Breast epithelium (tissue), 4 donors: ENCODE measurements around the gene CCDC138. TPM values are rescaled to one million over a fixed set of nuclear protein-coding genes. Genes with fewer than 3 reads are reported as not detected.

Source experiments
- DNase-seq, 2 donors: peaks; one replicate each; pipeline ENCODE4 v3.0.0-alpha.2; 2019; ENCODE audit warnings: low spot score in 2 of 2
- H3K27ac ChIP-seq, 2 donors: fragments of 200-600 bp; sonication (generic) in 1 of 2; one replicate each; pipeline ENCODE4 v1.5.1; 2016 to 2019; ENCODE audit warnings: mild to moderate bottlenecking in 1 of 2
- H3K27me3 ChIP-seq, 2 donors: fragments of 200-600 bp; sonication (generic) in 1 of 2; one replicate each; pipeline versions ENCODE4 v1.5.1 to v1.6.0; 2017 to 2019; ENCODE audit warnings: control low read depth in 1 of 2, mild to moderate bottlenecking in 1 of 2
- H3K36me3 ChIP-seq: fragments of 200-600 bp; one replicate; pipeline ENCODE4 v1.5.1; 2019
- H3K4me1 ChIP-seq, 2 donors: fragments of 200-600 bp; sonication (generic); one replicate each; pipeline ENCODE4 v1.5.1; 2016 to 2019; ENCODE audit warnings: control low read depth in 1 of 2
- H3K4me3 ChIP-seq, 3 donors: fragments of 200-600 bp; sonication (generic); 1 replicate in 2 of 3; 2 replicates in 1 of 3; pipeline ENCODE4 v1.5.1; 2016 to 2019; ENCODE audit warnings: mild to moderate bottlenecking in 3 of 3, moderate library complexity in 2 of 3
- H3K9me3 ChIP-seq, 2 donors: fragments of 200-600 bp; sonication (generic) in 1 of 2; one replicate each; pipeline ENCODE4 v1.5.1; 2016 to 2019; ENCODE audit warnings: control low read depth in 1 of 2
- CTCF ChIP-seq, 3 donors: fragments of 450-650 bp; IDR thresholded peaks; one replicate each; pipeline ENCODE4 v1.5.1; 2016 to 2017; ENCODE audit warnings: antibody characterized with exemption in 3 of 3, mild to moderate bottlenecking in 3 of 3, moderate library complexity in 3 of 3
- POLR2A ChIP-seq: fragments of 450-650 bp; IDR thresholded peaks from one replicate; pipeline ENCODE4 v1.6.1; 2016; ENCODE audit warnings: antibody characterized with exemption, mild to moderate bottlenecking, moderate library complexity
- POLR2AphosphoS5 ChIP-seq, 3 donors: sonication (generic); formaldehyde crosslinking; IDR thresholded peaks; one replicate each; pipeline ENCODE4 v1.6.1; 2017; ENCODE audit warnings: antibody characterized with exemption in 3 of 3
- intact Hi-C: fragments of 100-400 bp; cut with DNase I; formaldehyde crosslinking; loops from one replicate; pipeline ENCODE4 v1.15.1; 2023; ENCODE audit warnings: low total_unique reads
- total RNA-seq, 3 donors: library from RNA; depleted of rRNA; stranded (reverse); fragments of >200 nt; gene quantifications; one replicate each; pipeline ENCODE4 v1.1.0, GENCODE V29; 2016

Gene CCDC138
- total RNA-seq, 3 donors from 2014 or later = 2.1 to 13.5 (median 5.2) TPM

- H3K4me3 ChIP-seq = no peak overlapping the region
- H3K27ac ChIP-seq = no peak overlapping the region
- H3K27me3 ChIP-seq = no peaks in the 10 kb centered on the region
- no peaks in the 10 kb centered on the region for H3K36me3 ChIP-seq
- TF ChIP-seq POLR2A (no peak), CTCF (IDR thresholded peaks at IDR 0.05) (no peak), POLR2AphosphoS5 (IDR thresholded peaks at IDR 0.05) (no peak)
- DNase-seq = no peak
- H3K9me3 ChIP-seq = no peaks in the 10 kb centered on the region
- intact Hi-C loops = no loop called here
- H3K4me1 ChIP-seq = peaks cover 0 to 10% of the 10 kb centered on the region in 2 donors
These were observed 135.8 kb downstream of the CCDC138 start for GRCh38 chr2:108922141-108922915.

DNA sequence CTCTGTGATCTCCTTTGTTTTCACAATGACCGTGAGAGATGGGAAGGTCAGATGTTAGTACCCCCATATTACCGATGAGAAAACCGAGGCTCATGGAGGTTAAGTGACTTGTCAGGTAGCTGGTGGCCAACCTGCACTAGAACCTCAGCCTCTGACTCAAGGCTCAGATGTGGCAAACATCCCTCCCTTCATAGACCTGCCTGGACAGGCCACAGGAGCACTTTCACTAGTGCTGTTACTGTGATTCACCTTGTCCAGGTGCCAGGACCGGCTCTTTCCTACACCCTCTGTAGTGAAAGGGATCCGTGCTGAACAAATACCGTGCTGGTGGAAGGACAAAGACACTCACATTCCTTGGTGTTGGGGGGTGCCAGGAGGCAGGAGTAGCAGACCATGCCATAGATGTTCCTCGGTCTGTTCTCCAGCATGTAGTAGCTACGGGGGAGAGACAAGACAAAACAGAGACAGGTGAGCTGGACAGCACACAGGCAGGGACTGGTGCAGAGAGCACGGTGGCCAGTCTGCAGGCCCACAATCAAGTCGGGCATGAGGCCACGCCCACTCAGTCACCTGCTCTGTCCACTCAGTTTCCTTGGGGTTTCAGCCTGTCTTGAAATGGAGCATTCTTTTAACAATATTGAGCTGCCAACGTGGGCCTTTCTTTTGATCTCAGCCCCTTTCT lies 136.6 kb downstream of the CCDC138 start:
- Histone ChIP-seq H3K4me1 (peaks cover 0 to 10% of the 10 kb centered on the region in 2 donors), H3K4me3 (no peak overlapping the region), H3K9me3 (no peaks in the 10 kb centered on the region), H3K36me3 (no peaks in the 10 kb centered on the region), H3K27me3 (no peaks in the 10 kb centered on the region), H3K27ac (no peak overlapping the region)
- DNase-seq = peak in 1 of 2 donors; percentile 66
- TF ChIP-seq CTCF (IDR thresholded peaks at IDR 0.05) (no peak), POLR2AphosphoS5 (IDR thresholded peaks at IDR 0.05) (no peak), POLR2A (no peak)
- intact Hi-C loops = no loop called here

DNA sequence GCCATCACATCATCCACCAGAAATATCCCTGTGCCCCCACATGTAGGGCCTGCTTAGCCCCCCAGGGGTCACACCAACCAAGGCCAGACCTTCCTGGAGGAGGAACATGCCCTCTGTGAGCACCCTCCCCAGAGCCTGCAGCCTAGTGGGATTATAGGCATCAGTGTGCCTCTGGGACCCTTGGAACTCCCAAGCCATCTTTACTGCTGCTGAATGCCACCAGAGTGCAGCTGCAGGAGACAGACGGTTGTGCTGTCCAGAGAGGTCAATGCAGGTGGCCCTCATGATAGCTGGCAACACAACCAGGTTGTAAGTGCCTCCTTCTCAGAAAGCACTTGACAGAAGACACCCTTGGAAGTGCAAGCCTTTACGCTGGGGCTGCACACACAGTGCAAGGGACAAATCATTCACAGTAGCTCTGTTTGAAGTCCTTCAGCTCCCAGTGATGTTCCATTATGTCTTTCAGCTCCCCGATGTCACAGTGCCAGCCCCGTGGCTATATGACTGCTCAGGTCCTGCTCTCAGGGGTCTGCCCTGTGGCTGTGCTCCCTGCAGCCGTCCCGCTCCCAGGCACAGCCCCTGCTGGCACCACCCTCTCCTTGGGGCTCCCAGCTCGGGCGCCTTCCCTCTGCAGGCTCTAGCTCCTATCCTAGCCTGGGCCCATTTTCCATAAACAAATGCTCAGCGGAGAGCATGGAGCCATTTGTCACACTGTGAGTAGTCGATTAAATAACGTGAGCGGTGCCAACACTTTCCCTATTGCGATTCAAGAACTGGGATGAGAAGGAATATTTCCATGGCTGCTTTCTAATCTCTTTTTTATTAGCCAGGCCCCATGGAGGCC lies 137.4 kb downstream of the CCDC138 start:
- Histone ChIP-seq H3K27me3 (no peaks in the 10 kb centered on the region), H3K9me3 (no peaks in the 10 kb centered on the region), H3K36me3 (no peaks in the 10 kb centered on the region), H3K27ac (no peak overlapping the region), H3K4me1 (peaks cover 0 to 10% of the 10 kb centered on the region in 2 donors), H3K4me3 (no peak overlapping the region)
- intact Hi-C loops = no loop called here
- DNase-seq = no peak
- TF ChIP-seq POLR2AphosphoS5 (IDR thresholded peaks at IDR 0.05) (no peak), CTCF (IDR thresholded peaks at IDR 0.05) (no peak), POLR2A (no peak)

DNA sequence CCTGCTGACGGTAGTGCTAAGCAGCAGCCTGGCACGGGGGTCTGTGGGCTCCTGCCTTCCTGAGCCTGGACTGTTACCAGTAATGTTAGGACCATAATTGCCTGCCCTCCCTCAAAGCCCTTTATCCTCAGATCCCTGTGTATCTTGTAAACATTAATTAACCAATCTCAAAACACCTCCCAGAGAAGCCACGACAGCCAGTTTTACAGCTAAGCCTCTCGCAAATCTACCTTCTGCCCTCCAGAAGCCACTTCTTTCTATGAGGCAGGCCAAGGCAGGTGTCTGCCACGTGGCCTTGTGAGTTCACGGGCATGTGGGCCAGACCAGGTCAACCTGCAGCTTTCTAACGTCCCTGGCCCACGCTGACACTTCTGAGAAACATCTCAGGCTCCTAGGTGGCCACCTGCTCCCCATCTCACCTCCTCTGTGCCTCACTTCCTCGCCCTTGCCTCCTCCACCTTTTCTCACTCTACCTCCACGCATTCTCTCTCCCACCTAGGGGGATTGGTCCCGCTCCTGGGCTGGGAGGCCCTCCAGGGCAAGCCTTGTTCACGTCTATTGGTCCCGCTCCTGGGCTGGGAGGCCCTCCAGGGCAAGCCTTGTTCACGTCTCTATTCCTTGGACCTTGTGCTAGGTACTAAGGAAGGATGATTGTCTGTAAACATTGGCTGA lies 138.1 kb downstream of the CCDC138 start:
- no peak for DNase-seq
- no peak overlapping the region for H3K4me3 ChIP-seq
- intact Hi-C loops = no loop called here
- no peaks in the 10 kb centered on the region for H3K36me3 ChIP-seq
- no peaks in the 10 kb centered on the region for H3K9me3 ChIP-seq
- H3K27ac ChIP-seq = no peak overlapping the region
- no peaks in the 10 kb centered on the region for H3K27me3 ChIP-seq
- TF ChIP-seq POLR2AphosphoS5 (IDR thresholded peaks at IDR 0.05) (no peak), CTCF (IDR thresholded peaks at IDR 0.05) (no peak), POLR2A (no peak)
- H3K4me1 ChIP-seq = peaks cover 0 to 10% of the 10 kb centered on the region in 2 donors
